HT-29 (cell line): ENCODE measurements around the gene TAGLN3. TPM values are rescaled to one million over a fixed set of nuclear protein-coding genes. Genes with fewer than 3 reads are reported as not detected.

Source experiments
- DNase-seq: peaks from one replicate; pipeline ENCODE4 v3.0.0-alpha.2; 2015; ENCODE audit warnings: low spot score
- total RNA-seq: library from RNA; depleted of rRNA; stranded (reverse); fragments of >200 nt; shearing (Covaris generic); gene quantifications from 2 replicates; pipeline ENCODE4 v1.2.3, GENCODE V29; 2014; rRNA removed

TAGLN3 gene
- total RNA-seq, 1 experiment from 2014 or later = not detected

DNA sequence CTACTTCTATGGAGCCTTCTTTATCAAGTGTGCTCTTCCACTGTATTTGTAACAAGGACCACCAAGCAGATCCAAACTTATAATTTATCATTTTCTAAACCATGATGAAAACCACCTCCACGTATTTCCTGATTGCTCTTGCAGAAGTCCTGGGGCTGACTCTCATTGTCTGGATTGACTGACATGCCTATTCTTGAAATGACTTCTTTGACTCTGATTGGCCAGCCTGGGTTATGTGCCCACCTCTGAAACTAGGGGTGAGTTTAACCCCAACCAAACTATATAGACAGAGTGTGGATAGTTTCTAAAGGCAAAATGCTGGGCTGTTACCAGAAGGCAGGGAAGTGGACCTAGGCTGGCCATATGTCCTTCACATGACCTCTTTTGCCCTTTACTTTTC is 48.5 kb downstream of the TAGLN3 start:
- DNase-seq = no peak

DNA sequence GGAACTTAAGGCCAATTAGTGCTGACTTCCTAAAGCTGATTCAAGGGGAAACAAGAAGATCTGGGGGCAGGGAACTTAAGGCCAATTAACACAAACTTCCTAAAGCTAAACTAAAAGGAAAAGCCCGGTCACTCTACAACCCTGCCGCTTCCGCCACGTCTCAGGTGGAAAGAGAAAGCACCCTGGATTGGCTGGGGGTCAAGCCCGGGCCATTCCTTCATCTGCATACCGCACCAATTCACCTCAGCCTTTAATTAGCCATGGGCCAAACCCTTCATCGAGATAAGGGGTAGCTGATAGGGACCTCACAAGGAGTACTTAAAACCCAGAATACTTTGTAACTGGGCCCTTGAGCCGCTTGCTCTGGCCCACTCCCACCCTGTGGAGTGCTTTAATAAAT is 50.2 kb downstream of the TAGLN3 start:
- DNase-seq = no peak

DNA sequence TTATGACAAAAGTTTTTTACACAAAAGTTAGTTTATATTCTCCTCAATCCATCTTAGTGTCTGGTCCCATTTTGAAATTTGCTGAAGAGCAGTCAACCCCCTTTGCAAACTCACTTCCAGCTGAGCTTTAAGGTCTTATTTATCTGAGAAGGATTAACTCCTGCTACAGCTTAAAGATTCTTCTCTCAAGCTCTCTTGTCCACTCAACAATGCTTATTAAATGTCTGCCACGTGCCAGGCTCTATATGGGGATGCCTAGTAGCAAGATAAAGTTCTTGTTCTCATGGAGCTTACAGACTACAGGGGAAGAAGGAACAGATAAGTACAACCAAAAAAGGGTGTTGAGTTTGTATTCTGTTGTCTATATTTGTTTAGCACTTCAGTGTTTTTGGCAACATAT is 54.5 kb downstream of the TAGLN3 start:
- no peak for DNase-seq

DNA sequence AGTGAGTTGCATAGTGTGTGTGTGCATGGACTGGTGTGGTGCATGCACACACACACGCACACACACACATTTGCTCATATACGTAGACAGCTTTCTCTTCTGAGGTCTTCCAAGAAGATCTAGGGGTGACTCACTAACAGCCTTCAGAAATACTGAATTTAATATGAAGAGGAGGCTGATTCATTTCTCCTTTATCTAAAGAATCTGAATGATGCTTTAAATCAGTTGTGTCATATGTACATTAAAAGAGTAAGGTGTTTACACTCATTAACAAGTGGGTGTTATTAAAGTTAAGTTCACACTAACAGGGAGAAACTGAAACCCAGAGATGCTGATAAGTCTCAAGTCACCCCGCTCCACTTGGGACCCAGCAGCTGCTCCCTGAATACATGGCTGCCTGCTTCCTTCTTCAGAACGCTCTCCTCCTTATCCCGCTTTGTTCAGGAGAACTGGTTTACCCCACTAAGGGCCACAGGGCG is 57.8 kb downstream of the TAGLN3 start:
- no peak for DNase-seq

DNA sequence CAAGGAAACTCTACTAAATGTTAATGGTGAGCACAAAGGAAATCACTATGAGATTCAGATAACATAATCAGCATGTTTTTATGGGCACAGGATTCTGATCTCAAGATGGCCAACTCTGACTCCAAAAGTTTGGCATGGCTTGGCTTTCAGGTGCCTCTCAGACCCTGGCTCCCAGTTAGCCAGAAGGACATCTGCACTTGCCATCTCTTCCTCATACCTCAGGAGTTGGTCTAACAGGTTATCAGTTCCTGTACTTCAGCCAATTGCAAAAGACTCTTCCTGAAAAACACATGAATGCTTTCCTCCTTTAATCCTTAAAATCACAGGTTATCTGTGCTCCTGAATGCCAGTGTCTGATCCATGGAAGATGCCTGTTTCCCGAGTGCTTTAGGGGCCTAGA is 60.8 kb downstream of the TAGLN3 start:
- DNase-seq = peak; percentile 14

- no peak for DNase-seq
These were observed 62.4 kb downstream of the TAGLN3 start for GRCh38 chr3:112061152-112061551.

Other genes with a start within 250 kb of the TAGLN3 start
- gene PHLDB2, start 139.7 kb upstream of the TAGLN3 start, total RNA-seq = 0.21 TPM in 1 of 2 replicates, not detected in the other
- gene ABHD10, start 19.9 kb upstream of the TAGLN3 start, total RNA-seq = 16.5 and 22.9 TPM in 2 replicates
- gene TMPRSS7, start 35.8 kb downstream of the TAGLN3 start, total RNA-seq = 0.03 TPM in 1 of 2 replicates, not detected in the other
- 14.5 and 17.5 TPM in 2 replicates for gene C3orf52, start 87.5 kb downstream of the TAGLN3 start, total RNA-seq
- gene GCSAM, start 134.3 kb downstream of the TAGLN3 start, total RNA-seq = not detected in 2 replicates